Measurements from ENCODE around the gene PSMB8.

- no peak for TF ChIP-seq POLR2A (IDR thresholded peaks at IDR 0.05)
- no peak for TF ChIP-seq CTCF (IDR thresholded peaks at IDR 0.05)
Observed at GRCh38 chr6:32888576-32888975, 44.7 kb upstream of the PSMB8 start.
